HL-60 (cell line): ENCODE results near the gene HOXA7.

Experiments
- CTCF ChIP-seq: IDR thresholded peaks from one replicate; pipeline ENCODE4 v1.5.1; 2011; ENCODE audit warnings: low read length, control low read depth, inconsistent platforms; ENCODE audit not compliant: insufficient read depth
- POLR2AphosphoS5 ChIP-seq: IDR thresholded peaks from 2 replicates; pipeline ENCODE4 v1.6.1; 2012; ENCODE audit warnings: low read depth
- REST ChIP-seq: IDR thresholded peaks from 2 replicates; pipeline ENCODE4 v1.6.1; 2012; ENCODE audit warnings: low read depth; ENCODE audit not compliant: insufficient replicate concordance

GRCh38 chr7:27185013-27185853 is 28.8 kb upstream of the HOXA7 start, which contains the start of gene HOXA11:
- no peak for TF ChIP-seq CTCF
- TF ChIP-seq POLR2AphosphoS5, result no peak
- TF ChIP-seq REST, result no peak
